ENCODE data around the gene ARHGAP23. TPM values are rescaled to one million over a fixed set of nuclear protein-coding genes. Genes with fewer than 3 reads are reported as not detected.

ARHGAP23 gene
- total RNA-seq, 2 experiments from 2014 or later, result 0.73 to 0.81 TPM

DNA sequence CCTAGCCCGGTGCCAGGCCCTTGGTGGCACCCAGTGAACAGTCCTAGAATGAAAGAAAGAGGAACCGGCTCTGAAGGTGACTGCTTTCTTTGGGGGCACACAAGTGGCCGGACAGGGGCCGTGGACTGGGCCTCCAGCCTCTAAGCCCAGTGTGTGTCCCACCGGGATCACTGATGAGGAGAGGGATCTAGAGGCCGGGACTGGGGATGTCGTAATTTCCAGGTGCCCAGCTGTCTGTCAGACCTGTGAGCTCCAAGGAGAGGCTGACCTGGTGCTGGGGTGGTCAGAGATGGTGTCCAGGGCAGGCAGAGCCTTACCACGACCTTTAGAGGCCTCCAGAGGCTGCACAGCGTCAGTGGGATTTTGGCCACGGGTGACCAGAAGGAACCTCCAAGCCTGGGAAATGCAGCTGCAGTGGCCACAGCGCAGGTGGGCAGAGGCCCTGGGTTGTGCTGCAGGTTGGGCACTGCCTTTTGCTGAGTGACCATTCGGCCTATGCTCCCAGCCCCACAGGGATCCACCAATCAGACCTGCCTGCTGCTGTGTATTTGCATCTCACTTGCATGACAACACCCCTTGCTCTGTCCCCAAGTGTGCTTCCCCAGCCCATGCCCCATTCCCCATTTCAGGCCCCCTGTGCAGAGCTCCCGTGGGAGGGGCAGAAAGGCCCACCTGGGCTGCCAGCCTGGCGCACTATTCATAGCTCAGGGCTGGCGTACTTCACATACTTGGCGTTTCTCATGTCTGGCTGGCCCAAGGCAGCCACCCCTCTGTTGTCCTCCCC, 12.5 kb downstream of the ARHGAP23 start:
- no peak for DNase-seq
- ChIA-PET CTCF (no interaction called here), POLR2A (no interaction called here)
- no peaks in the 10 kb centered on the region for H3K4me1 Mint-ChIP-seq
- no peak overlapping the region for H3K4me3 Mint-ChIP-seq
- peaks cover 10% of the 10 kb centered on the region for H3K27me3 Mint-ChIP-seq
- no peaks in the 10 kb centered on the region for H3K36me3 Mint-ChIP-seq (ENCODE audit: low read depth)
- no peak overlapping the region for H3K27ac Mint-ChIP-seq
- no peaks in the 10 kb centered on the region for H3K9me3 Mint-ChIP-seq

GRCh38 chr17:38441429-38442061, 13.3 kb downstream of the ARHGAP23 start:
- DNase-seq, result no peak
- Mint-ChIP-seq H3K27me3 (peaks cover 10% of the 10 kb centered on the region), H3K4me3 (no peak overlapping the region), H3K9me3 (no peaks in the 10 kb centered on the region), H3K27ac (no peak overlapping the region), H3K4me1 (no peaks in the 10 kb centered on the region), H3K36me3 (ENCODE audit: low read depth) (no peaks in the 10 kb centered on the region)
- ChIA-PET CTCF (interaction anchor here (1.5 kb wide), 1 partner anchor 44 kb away, joined by 4 read pairs; no protein-coding TSS in a partner anchor), POLR2A (no interaction called here)

GRCh38 chr17:38442548-38442947, 14.3 kb downstream of the ARHGAP23 start:
- POLR2A ChIA-PET, result no interaction called here
- Mint-ChIP-seq H3K36me3 (ENCODE audit: low read depth) (no peaks in the 10 kb centered on the region), H3K9me3 (no peaks in the 10 kb centered on the region), H3K27me3 (peaks cover 10% of the 10 kb centered on the region), H3K4me3 (no peak overlapping the region), H3K27ac (no peak overlapping the region), H3K4me1 (no peaks in the 10 kb centered on the region)
- CTCF ChIA-PET, result interaction anchor here (1.1 to 1.5 kb wide), 2 partner anchors 19 to 43 kb away, joined by 4 read pairs; no protein-coding TSS in a partner anchor
- DNase-seq, result no peak

GRCh38 chr17:38443356-38444031, 15.2 kb downstream of the ARHGAP23 start:
- POLR2A ChIA-PET, result no interaction called here
- DNase-seq, result no peak
- no peaks in the 10 kb centered on the region for H3K9me3 Mint-ChIP-seq
- no peak overlapping the region for H3K27ac Mint-ChIP-seq
- H3K36me3 Mint-ChIP-seq (ENCODE audit: low read depth), result no peaks in the 10 kb centered on the region
- H3K4me1 Mint-ChIP-seq, result no peaks in the 10 kb centered on the region
- CTCF ChIA-PET, result interaction anchor here (1.1 to 1.6 kb wide), 2 partner anchors 9 to 20 kb away, joined by 3 to 4 read pairs; no protein-coding TSS in a partner anchor
- H3K4me3 Mint-ChIP-seq, result no peak overlapping the region
- peaks cover 10% of the 10 kb centered on the region for H3K27me3 Mint-ChIP-seq

DNA sequence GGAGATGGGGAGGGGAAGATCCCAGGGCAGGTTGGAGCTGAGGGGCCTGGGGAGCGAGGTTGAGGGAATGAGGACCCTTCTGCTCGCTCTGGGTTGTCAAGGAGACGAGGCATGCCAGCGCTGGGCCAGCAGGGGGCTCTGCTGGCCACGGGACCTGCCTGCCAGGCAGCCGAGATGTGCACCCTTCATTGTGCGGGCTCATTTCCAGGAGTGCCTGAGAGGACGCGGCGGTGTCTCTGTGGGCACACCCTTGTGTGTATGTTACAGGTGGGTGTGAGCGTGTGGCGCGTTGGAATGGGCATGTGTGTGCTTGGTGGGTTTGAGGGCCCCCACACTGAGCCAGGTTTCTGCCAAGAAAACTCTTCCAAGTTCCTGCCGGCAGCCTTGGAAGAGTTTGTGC, 15.9 kb downstream of the ARHGAP23 start:
- no peaks in the 10 kb centered on the region for H3K36me3 Mint-ChIP-seq (ENCODE audit: low read depth)
- H3K4me3 Mint-ChIP-seq, result no peak overlapping the region
- DNase-seq, result peak; percentile 56
- no peaks in the 10 kb centered on the region for H3K4me1 Mint-ChIP-seq
- POLR2A ChIA-PET, result no interaction called here
- peaks cover 8% of the 10 kb centered on the region for H3K27me3 Mint-ChIP-seq
- no peak overlapping the region for H3K27ac Mint-ChIP-seq
- CTCF ChIA-PET, result interaction anchor here (1.6 kb wide), 1 partner anchor 10 kb away, joined by 3 read pairs; no protein-coding TSS in a partner anchor
- H3K9me3 Mint-ChIP-seq, result no peaks in the 10 kb centered on the region

GRCh38 chr17:38447502-38448085, 19.3 kb downstream of the ARHGAP23 start:
- Mint-ChIP-seq H3K36me3 (ENCODE audit: low read depth) (no peaks in the 10 kb centered on the region), H3K27ac (no peak overlapping the region), H3K27me3 (peaks cover 15% of the 10 kb centered on the region), H3K4me1 (peaks cover 3% of the 10 kb centered on the region), H3K4me3 (no peak overlapping the region), H3K9me3 (no peaks in the 10 kb centered on the region)
- no peak for DNase-seq
- ChIA-PET POLR2A (no interaction called here), CTCF (interaction anchor here (1.0 kb wide), 1 partner anchor 24 kb away, joined by 3 read pairs; no protein-coding TSS in a partner anchor)

DNA sequence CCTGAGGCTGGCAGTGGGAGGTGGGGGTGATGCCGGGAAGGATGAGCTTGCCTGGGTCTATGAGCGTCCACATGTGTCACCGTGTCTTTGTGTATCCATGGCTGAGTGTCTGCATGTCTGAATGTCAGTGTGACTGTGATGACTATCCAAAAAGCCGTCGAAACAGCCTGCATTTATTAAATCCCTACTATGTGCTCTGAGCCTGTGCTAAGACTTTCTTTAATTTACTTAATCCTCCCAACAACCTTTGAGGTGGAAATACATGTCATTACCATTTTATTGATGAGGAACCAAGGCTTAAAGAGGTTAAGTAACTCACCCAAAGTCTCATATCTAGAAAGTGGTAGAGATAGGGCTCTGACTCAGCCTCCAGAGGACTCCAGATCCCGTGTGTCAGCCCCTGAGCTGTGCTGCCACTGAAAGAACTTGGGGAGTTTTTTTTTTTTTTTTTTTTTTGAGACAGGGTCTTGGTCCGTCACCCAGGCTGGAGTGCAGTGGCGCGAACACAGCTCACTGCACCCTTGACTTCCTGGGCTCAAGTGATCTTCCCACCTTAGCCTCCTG, 20.0 kb downstream of the ARHGAP23 start:
- ChIA-PET CTCF (interaction anchor here (0.7 kb wide), 1 partner anchor 126 kb away, joined by 3 read pairs; no protein-coding TSS in a partner anchor), POLR2A (no interaction called here)
- Mint-ChIP-seq H3K4me1 (peaks cover 8% of the 10 kb centered on the region), H3K36me3 (ENCODE audit: low read depth) (no peaks in the 10 kb centered on the region), H3K27me3 (peaks cover 21% of the 10 kb centered on the region), H3K27ac (no peak overlapping the region), H3K4me3 (no peak overlapping the region), H3K9me3 (no peaks in the 10 kb centered on the region)
- DNase-seq, result no peak

DNA sequence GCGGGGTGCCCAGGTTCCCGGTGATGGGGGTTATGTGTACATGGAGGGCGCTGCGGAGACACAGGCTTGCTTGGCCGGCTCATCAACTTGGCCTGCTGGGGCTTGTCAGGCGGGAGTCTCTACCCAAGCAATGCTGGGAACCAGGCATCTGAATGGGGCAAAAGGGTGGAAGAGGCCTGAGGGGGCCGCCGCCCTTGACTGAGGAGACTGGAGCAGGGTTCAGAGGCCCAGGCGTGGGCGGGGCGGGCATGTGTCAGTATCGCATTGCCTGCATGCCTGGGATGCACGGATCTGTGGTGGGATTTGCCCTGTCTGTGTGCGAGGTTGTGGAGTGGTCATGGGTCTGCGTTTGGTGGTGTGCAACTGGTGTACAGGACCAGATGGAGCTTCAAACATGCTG, 21.1 kb downstream of the ARHGAP23 start:
- CTCF ChIA-PET, result no interaction called here

DNA sequence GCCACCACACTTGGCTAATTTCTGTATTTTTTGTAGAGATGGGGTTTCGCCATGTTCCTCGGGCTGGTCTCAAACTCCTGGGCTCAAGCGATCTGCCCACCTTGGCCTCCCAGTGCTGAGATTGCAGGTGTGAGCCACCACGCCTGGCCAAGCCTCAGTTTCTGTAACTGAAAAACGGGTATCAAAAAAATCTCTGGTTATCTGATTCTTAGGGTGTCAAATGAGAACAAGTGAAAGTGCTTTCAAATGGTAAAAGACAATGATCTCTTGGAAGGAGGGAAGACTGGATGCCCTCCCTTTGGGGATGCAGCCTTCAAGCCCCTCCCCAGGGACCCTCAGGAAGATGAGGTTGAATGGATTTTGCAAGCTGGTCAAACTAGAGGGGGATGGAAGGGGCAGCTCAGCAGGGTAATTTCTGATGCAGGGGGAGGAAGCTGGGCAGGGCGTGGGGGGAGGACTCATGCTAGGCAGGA, 22.3 kb downstream of the ARHGAP23 start:
- H3K36me3 Mint-ChIP-seq (ENCODE audit: low read depth), result no peaks in the 10 kb centered on the region
- H3K9me3 Mint-ChIP-seq, result no peaks in the 10 kb centered on the region
- peaks cover 9% of the 10 kb centered on the region for H3K4me1 Mint-ChIP-seq
- no peak overlapping the region for H3K27ac Mint-ChIP-seq
- ChIA-PET POLR2A (no interaction called here), CTCF (no interaction called here)
- DNase-seq, result no peak
- peaks cover 34% of the 10 kb centered on the region for H3K27me3 Mint-ChIP-seq
- H3K4me3 Mint-ChIP-seq, result no peak overlapping the region

More for the DNA sequence above, 21.1 kb downstream of the ARHGAP23 start:
- Mint-ChIP-seq H3K36me3 (ENCODE audit: low read depth) (no peaks in the 10 kb centered on the region), H3K4me3 (no peak overlapping the region), H3K4me1 (peaks cover 9% of the 10 kb centered on the region), H3K9me3 (no peaks in the 10 kb centered on the region), H3K27ac (no peak overlapping the region), H3K27me3 (peaks cover 25% of the 10 kb centered on the region)
- DNase-seq, result no peak
- POLR2A ChIA-PET, result no interaction called here

DNA sequence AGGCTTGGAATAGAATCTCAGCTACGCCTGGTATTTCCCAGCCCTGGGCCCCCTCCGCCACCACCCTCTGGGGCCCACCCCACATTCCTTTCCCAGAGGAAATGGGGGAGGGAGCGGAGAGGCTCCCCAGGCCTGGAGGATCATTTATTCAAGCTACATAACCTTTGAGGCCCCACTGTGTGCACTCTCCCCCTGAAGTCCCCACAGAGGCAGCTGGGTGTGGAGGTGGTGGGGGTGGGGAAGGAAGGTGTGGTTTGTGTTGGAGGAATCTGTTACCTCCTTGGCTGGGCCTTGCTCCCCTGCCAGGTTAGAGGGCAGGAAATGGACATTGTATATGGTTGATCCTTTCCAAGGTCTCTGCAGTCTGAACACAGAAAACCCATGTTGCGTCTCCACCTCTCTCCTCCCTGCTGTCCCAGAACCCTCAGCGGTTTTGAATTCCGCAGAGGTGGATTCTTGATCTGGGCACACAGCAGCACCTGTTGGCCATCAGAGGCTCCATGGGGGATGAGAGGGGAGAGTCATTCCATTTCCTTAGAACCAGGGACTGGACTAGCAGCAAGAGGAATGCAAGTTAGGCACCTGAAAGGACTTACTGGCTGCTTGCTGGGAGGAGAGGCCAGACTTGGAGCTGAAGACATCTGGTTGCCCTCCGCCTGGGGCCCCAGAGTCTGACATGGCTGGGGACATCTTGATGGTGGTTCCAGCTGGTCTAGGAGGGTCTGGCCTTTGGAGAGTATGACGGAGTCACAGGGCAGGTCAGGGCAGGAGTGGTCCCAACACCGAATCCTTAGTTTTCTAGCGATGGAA, 23.0 kb downstream of the ARHGAP23 start:
- POLR2A ChIA-PET, result no interaction called here
- no peaks in the 10 kb centered on the region for H3K36me3 Mint-ChIP-seq (ENCODE audit: low read depth)
- H3K4me3 Mint-ChIP-seq, result no peak overlapping the region
- CTCF ChIA-PET, result no interaction called here
- peaks cover 9% of the 10 kb centered on the region for H3K4me1 Mint-ChIP-seq
- DNase-seq, result no peak
- peaks cover 37% of the 10 kb centered on the region for H3K27me3 Mint-ChIP-seq
- no peaks in the 10 kb centered on the region for H3K9me3 Mint-ChIP-seq
- no peak overlapping the region for H3K27ac Mint-ChIP-seq

DNA sequence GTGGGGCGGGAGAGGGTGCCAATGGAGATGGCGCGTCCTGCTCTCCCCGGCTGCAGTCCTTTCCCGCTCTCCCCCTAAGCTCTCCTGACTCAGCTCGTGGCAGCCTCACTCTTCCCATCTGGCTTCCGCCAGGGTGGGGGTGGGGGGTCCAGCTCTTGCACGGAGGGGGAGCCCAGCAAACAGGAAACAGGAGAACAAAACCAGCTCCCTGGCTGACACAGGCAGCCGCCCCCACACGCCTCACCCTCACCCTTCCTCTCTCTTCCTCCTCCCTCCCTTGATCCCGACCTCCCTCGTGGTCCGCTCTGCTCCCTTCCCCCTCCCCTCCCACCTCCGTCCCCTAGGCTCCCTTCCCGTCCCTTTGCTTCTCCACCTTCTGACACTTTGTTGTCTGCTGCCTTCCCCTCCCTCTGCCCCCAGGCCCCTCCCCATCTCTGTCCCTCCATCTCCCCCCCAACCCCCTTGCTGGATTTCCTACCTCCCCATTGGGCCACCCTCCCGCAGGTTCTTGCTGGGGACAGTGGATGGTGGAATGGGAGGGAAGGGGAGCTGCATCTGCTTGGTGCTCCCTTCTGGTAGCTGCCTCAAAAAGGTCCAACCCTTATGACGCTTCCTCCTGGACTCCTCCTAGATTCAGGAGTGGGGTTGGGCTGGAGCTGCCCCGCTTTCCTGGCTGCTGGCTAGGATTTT, 23.7 kb downstream of the ARHGAP23 start:
- ChIA-PET CTCF (interaction anchor here (0.9 kb wide), 1 partner anchor 211 kb away, joined by 3 read pairs; no protein-coding TSS in a partner anchor), POLR2A (no interaction called here)
- Mint-ChIP-seq H3K9me3 (no peaks in the 10 kb centered on the region), H3K36me3 (ENCODE audit: low read depth) (no peaks in the 10 kb centered on the region), H3K4me1 (peaks cover 9% of the 10 kb centered on the region), H3K4me3 (no peak overlapping the region), H3K27me3 (peaks cover 41% of the 10 kb centered on the region), H3K27ac (no peak overlapping the region)
- no peak for DNase-seq

DNA sequence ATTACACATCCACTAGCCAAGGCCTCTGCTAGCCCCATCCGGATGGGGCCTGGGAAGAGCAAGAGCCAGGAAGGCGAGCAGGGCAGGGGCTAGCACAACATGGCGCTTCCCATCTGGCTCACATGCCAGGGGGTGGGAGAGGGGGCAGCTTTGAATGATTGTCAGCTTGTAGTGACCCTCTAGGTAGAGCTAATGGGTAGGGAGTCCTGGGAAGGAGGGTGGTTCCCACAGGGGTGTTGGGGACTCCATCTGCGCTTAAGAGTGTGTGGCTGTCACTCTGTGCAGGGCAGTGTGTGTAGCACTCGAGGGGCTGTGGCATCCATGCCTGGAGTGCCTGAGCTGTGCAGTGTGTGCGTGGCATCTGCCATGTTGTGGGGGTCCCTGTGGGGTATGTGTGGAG, 24.5 kb downstream of the ARHGAP23 start:
- H3K27me3 Mint-ChIP-seq, result peaks cover 47% of the 10 kb centered on the region
- no peaks in the 10 kb centered on the region for H3K9me3 Mint-ChIP-seq
- POLR2A ChIA-PET, result no interaction called here
- CTCF ChIA-PET, result interaction anchor here (0.9 kb wide), 1 partner anchor 210 kb away, joined by 3 read pairs; no protein-coding TSS in a partner anchor
- H3K36me3 Mint-ChIP-seq (ENCODE audit: low read depth), result no peaks in the 10 kb centered on the region
- DNase-seq, result no peak
- no peak overlapping the region for H3K4me3 Mint-ChIP-seq
- H3K4me1 Mint-ChIP-seq, result peaks cover 9% of the 10 kb centered on the region
- no peak overlapping the region for H3K27ac Mint-ChIP-seq
